GM19328 (cell line): ENCODE results near the gene STOX2.

ENCODE experiments used
- ATAC-seq: cut with Tn5 transposase; IDR thresholded peaks from one replicate; pipeline ENCODE4 v1.9.1; 2021; ENCODE audit warnings: mild to moderate bottlenecking, moderate library complexity; ENCODE audit not compliant: unreplicated experiment

Gene STOX2

DNA sequence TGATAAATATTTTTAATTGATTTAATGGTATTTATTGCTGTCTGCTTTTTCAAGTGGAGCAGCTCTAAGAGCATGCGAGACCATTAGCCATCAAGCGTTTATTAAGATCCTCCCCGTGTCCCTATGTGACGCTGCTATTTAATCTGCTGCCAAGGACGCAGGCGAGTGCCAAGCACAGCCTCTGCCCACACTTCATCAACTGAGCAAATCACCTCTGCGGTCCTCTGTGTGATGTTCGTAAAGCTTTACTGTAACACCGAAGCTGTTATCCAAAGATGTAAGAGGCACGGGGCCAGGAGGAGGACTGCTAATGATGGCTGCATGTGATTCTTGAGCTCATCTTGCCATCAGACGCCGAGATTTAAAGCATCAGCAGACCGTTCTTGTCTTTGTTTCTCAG lies 79.5 kb downstream of the STOX2 start:
- ATAC-seq, result no peak

GRCh38 chr4:183985786-183986185 lies 80.7 kb downstream of the STOX2 start:
- no peak for ATAC-seq

- ATAC-seq, result no peak
Measured at GRCh38 chr4:183986291-183986970, 81.3 kb downstream of the STOX2 start.

GRCh38 chr4:183986971-183987946 lies 82.2 kb downstream of the STOX2 start:
- ATAC-seq, result no peak

DNA sequence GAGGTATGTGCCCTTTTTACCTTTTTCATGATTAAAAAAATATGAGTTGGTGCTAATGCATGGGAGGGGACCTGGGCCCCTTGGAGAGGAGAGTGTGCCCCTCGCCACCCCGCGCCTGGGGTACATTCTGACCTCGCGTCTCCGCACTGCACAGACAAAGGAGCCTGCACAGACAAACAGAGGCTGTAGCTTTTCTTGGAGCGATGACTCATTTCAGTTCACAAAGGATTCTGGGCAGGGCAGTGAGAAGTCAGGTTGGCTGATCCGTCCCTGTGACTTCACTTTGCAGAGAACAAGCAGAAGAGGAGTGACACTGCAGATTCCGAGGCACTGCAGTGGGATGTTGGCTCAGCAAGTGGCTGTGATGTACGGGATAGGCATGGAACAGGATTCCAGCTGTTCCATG lies 82.9 kb downstream of the STOX2 start:
- ATAC-seq, result no peak

DNA sequence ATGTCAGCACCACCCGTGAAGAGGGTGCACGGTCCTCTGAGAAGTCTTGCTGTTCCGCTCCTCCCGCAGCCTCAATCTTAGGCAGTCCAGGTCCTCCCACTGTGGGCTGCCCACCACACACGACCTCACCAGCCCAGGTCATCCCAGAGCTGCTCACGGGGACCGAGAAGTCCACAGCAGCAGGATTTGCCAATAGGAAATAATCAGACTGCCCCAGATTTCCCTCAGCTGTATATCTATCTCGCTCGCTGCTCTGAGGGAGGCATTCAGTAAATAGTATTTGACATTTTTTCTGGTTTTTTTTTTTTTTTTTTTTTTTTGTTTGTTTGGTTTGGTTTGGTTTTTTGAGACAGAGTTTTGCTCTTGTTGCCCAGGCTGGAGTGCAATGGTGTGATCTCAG lies 83.8 kb downstream of the STOX2 start:
- ATAC-seq, result no peak

GRCh38 chr4:183989461-183989860 lies 84.4 kb downstream of the STOX2 start:
- ATAC-seq, result no peak

GRCh38 chr4:183989931-183990330 lies 84.8 kb downstream of the STOX2 start:
- no peak for ATAC-seq

DNA sequence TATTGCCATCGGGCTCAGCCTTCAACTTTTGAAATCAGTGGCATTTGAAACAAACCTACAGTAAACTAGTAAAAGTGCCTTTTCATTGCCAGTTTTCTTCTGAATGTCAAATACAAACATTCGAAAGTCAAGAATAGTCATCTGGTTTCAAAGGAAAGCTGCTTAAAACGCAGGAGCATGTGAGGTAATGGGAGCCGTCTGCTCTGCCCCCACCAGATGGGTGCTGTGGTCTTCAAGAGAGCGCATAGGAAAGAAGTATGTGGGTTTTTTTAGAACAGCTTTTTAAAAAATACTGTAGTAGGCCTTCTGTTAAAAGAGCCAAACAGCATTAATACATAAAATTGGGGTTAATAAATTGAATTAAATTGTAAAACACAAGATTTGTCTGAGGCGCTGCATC lies 88.6 kb downstream of the STOX2 start:
- no peak for ATAC-seq

DNA sequence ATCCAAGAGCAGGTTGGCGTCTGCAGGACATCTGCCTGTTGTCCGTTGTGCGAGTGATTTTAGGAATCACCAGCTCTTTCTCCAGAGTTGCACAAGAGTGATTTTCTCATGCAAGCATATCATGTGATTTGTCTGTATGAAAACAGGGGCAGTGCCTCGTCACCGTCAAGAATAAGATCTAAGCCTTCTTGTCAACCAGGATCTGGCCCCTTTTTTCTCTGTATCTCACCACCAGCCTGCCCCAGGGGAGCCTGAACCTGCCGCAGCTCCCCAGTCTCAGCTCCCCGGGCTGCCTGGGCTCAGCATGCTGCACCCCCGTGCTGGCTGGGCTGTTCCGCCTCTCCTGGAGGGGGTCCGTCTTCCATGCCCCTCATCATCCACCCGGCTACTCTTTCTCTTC lies 90.5 kb downstream of the STOX2 start:
- no peak for ATAC-seq

GRCh38 chr4:183996868-183997267 lies 91.8 kb downstream of the STOX2 start:
- ATAC-seq, result no peak

DNA sequence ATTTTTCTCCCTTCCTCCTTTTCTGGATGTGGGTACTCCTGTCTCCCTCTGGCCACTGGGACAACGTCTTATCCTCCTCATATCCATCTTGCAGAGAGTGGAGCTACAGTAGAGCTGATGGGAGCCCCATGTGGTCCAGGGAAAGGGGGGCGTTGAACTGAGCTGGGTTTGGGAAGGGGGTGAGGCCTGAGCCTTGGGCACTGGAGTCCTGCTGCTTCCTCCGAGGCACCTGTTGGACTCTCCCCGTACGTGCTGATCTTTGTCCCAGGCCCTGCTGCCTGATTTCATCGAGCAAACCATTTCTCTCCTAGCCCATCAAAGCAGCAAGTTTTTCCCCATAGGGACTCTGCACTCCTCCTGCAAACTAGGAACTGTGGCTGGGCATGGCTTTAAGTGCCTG lies 94.3 kb downstream of the STOX2 start:
- no peak for ATAC-seq

- no peak for ATAC-seq
Measured at GRCh38 chr4:184000457-184001396, 95.6 kb downstream of the STOX2 start.

DNA sequence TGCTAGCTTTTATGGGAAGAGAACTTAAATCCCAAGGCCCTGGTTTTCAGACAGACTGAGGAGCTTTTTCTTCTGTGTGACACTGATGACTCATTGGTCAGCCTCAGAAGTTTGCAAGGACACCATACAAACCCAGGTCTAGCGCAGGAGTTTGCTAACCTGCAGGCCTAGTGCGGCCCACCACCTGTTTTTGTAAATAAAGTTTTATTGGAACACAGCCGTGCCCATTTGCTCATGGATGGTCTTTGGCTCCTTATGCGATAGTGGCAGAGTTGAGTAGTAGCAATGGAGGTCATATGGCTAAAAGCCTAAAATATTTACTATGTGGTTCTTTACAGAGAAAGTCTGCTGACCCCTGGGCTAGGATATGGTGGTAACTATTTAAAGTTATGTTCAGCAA lies 98.3 kb downstream of the STOX2 start:
- no peak for ATAC-seq

DNA sequence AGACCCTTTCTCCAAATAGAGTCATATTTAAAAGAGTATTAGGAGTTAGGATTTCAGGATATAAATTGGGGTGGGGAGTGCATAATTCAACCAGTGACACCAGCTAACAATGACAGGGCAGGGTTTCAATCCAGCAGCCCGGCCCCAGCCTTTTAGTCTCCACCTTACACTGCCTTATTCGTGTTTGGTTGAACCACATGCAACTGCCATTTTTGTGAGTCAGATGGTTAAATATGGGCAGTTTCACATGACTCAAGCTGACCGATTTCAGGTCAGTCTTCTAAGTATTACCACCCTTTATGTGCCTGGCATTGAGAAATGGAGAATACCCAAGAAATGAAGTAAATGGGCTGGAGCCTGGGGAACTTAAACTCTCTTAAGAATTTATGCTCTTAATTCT lies 102.8 kb downstream of the STOX2 start:
- ATAC-seq, result no peak

DNA sequence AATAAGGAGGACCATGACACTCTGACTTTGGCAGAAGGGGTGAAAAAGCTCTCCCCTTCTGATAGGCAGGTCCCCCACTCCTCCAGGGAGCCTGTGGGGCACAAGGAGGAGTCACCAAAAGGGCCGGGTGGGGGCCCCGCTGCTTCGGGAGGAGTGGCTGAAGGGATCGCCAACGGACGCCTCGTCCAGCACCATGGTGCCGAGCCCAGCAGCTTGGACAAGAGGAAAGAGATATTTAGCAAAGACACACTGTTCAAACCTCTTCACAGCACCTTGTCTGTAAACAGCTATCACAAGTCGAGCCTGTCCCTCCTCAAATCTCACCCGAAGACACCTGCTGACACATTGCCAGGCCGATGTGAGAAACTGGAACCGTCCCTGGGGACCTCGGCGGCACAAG lies 105.6 kb downstream of the STOX2 start:
- ATAC-seq, result no peak

GRCh38 chr4:184011826-184012380 lies 106.8 kb downstream of the STOX2 start:
- no peak for ATAC-seq

- ATAC-seq, result no peak
Measured at GRCh38 chr4:184012937-184013336, 107.8 kb downstream of the STOX2 start.

DNA sequence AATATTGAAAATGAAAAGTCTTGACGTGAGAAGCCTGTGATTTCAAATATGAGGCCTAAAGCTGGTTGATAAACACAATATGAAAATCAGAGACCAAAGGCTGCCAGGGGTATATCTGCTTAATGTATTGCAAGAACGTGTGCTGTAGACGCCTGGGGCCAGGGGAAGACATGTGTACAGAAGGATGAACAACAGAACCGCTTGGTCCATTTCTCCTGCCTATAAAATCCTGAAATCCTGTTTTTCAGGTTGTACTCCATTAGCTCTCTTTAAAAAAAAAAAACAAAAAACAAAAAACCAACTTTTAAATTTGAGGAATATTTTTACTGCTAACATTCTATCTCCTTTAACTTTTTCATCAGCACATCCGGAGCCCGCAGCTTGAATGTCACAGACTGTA lies 109.2 kb downstream of the STOX2 start:
- no peak for ATAC-seq

DNA sequence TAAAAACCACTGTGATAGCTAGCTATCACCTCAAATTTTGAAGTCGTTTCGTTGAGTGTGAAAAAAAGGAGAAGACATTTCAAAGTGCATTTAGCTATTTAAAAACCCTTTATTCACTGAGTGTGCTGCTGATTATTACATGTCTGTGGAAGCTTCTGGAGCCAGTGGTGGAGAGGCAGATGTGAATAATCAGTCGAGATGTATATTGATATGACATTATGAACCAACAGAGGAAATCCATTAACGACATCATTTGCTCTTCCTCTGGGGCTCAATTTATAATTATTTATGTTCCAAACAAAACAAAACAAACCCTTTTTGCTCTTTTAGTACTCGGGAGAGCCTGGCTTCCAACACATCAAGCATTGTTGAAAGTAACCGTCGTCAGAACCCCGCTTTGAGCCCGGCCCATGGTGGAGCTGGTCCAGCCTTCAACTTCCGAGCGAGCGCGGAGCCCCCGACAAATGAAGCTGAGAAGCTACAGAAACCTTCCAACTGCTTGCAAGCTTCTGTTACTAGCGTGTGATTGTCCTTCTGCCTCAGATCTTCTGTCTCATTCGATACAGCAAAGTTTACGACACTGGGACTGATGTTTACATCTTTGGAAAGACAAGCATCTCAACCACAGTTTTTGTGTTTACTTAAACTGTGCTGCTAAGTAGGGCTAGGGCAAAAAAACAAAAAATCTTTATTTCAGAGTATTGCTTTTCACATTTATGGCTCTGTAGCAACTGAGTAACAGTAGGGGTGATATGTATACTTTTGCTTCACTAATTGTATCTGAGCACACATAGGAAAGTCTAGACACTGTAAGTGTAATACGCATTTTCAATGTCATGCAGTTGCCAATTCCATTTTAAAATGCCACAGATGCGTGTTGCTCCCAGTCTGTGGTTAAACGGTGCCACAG lies 111.9 kb downstream of the STOX2 start:
- no peak for ATAC-seq
